HEK293 (cell line): ENCODE results near the gene BST1.

Source experiments
- CTCF ChIA-PET: fragments of 350-600 bp; formaldehyde crosslinking; extraction: SDS; loops from one replicate; lab custom pipeline; 2021; ENCODE audit warnings: antibody characterized with exemption; lab: Yijun Ruan, JAX
- POLR2A ChIA-PET: fragments of 300-600 bp; formaldehyde crosslinking; extraction: SDS; loops from one replicate; lab custom pipeline; 2020; ENCODE audit warnings: antibody characterized with exemption, inconsistent platforms; lab: Yijun Ruan, JAX
- H3K27ac ChIP-seq: fragments of 200-500 bp; sonication (Bioruptor generic); 2 replicates; pipeline ENCODE4 v1.5.1; 2014; ENCODE audit warnings: low read depth, low read length, control low read depth, inconsistent platforms; ENCODE audit errors: extremely low read depth
- H3K36me3 ChIP-seq, 2 experiments: fragments of 200-500 bp in 1 of 2; sonication (Bioruptor generic) in 1 of 2; 1 replicate in 1 of 2; 2 replicates in 1 of 2; pipeline ENCODE4 v1.5.1; 2014 to 2017; ENCODE audit warnings: inconsistent platforms in 2 of 2, low read length in 2 of 2; ENCODE audit not compliant: control insufficient read depth in 2 of 2, insufficient read depth in 1 of 2
- H3K4me1 ChIP-seq: fragments of 200-500 bp; sonication (Bioruptor generic); 2 replicates; pipeline ENCODE4 v1.5.1; 2014; ENCODE audit warnings: mild to moderate bottlenecking, low read length, inconsistent platforms; ENCODE audit not compliant: control insufficient read depth, insufficient read depth
- H3K4me3 ChIP-seq: 2 replicates; pipeline ENCODE4 v1.5.1; 2011; ENCODE audit warnings: low read depth, mild to moderate bottlenecking, control low read depth, low read length, moderate library complexity
- H3K9me3 ChIP-seq: fragments of 200-500 bp; sonication (Bioruptor generic); 2 replicates; pipeline ENCODE4 v1.5.1; 2014; ENCODE audit warnings: low read depth, low read length, inconsistent platforms; ENCODE audit not compliant: control insufficient read depth, insufficient read depth
- AEBP2 ChIP-seq: fragments of 450-650 bp; formaldehyde crosslinking; IDR thresholded peaks from 2 replicates; pipeline ENCODE4 v1.5.1; 2016; ENCODE audit warnings: missing biosample characterization, missing genetic modification characterization, borderline replicate concordance
- KLF16 ChIP-seq: fragments of 450-650 bp; formaldehyde crosslinking; IDR thresholded peaks from 2 replicates; pipeline ENCODE4 v1.5.1; 2017; ENCODE audit warnings: missing biosample characterization, missing genetic modification characterization
- YY2 ChIP-seq: fragments of 450-650 bp; formaldehyde crosslinking; IDR thresholded peaks from 2 replicates; pipeline ENCODE4 v1.5.1; 2016; ENCODE audit warnings: missing biosample characterization, missing genetic modification characterization
- ZBTB10 ChIP-seq: fragments of 450-650 bp; formaldehyde crosslinking; IDR thresholded peaks from 2 replicates; pipeline ENCODE4 v1.5.1; 2016; ENCODE audit warnings: missing biosample characterization, missing genetic modification characterization
- ZEB2 ChIP-seq: fragments of 450-650 bp; formaldehyde crosslinking; IDR thresholded peaks from 2 replicates; pipeline ENCODE4 v1.5.1; 2016; ENCODE audit warnings: missing biosample characterization, missing genetic modification characterization
- ZFP37 ChIP-seq: fragments of 450-650 bp; formaldehyde crosslinking; IDR thresholded peaks from 2 replicates; pipeline ENCODE4 v1.5.1; 2016; ENCODE audit warnings: missing biosample characterization, missing genetic modification characterization
- ZNF169 ChIP-seq: fragments of 450-650 bp; formaldehyde crosslinking; IDR thresholded peaks from 2 replicates; pipeline ENCODE4 v1.5.1; 2016; ENCODE audit warnings: missing biosample characterization, missing genetic modification characterization
- ZNF174 ChIP-seq: fragments of 450-650 bp; formaldehyde crosslinking; IDR thresholded peaks from 2 replicates; pipeline ENCODE4 v1.5.0; 2017; ENCODE audit warnings: missing biosample characterization, mild to moderate bottlenecking, missing genetic modification characterization
- ZNF19 ChIP-seq: fragments of 450-650 bp; formaldehyde crosslinking; IDR thresholded peaks from 2 replicates; pipeline ENCODE4; 2016; ENCODE audit warnings: missing biosample characterization, missing genetic modification characterization, low read depth
- ZNF211 ChIP-seq: fragments of 450-650 bp; formaldehyde crosslinking; IDR thresholded peaks from 2 replicates; pipeline ENCODE4 v1.5.1; 2016; ENCODE audit warnings: low read depth, missing biosample characterization, missing genetic modification characterization
- ZNF274 ChIP-seq, 2 experiments: fragments of 200-500 bp in 1 of 2; fragments of 450-650 bp in 1 of 2; sonication (Bioruptor generic) in 1 of 2; formaldehyde crosslinking in 1 of 2; IDR thresholded peaks; 2 replicates each; pipeline versions ENCODE4 v1.5.1 to v1.6.1; 2014 to 2016; ENCODE audit warnings: borderline replicate concordance in 1 of 2, inconsistent platforms in 1 of 2, low read length in 1 of 2, missing biosample characterization in 1 of 2, missing genetic modification characterization in 1 of 2
- ZNF292 ChIP-seq: fragments of 450-650 bp; formaldehyde crosslinking; IDR thresholded peaks from 2 replicates; pipeline ENCODE4 v1.5.1; 2016; ENCODE audit warnings: low read depth, missing biosample characterization, missing genetic modification characterization, borderline replicate concordance
- ZNF311 ChIP-seq: fragments of 450-650 bp; formaldehyde crosslinking; IDR thresholded peaks from 2 replicates; pipeline ENCODE4 v1.5.1; 2017; ENCODE audit warnings: missing biosample characterization, missing genetic modification characterization, borderline replicate concordance
- ZNF366 ChIP-seq: fragments of 450-650 bp; formaldehyde crosslinking; conservative IDR thresholded peaks from 2 replicates; pipeline ENCODE4 v1.5.1; 2016; ENCODE audit warnings: missing biosample characterization, missing genetic modification characterization
- ZNF394 ChIP-seq: fragments of 450-650 bp; formaldehyde crosslinking; IDR thresholded peaks from 2 replicates; pipeline ENCODE4 v1.5.1; 2016; ENCODE audit warnings: missing biosample characterization, missing genetic modification characterization, mild to moderate bottlenecking, moderate library complexity, borderline replicate concordance
- ZNF510 ChIP-seq: fragments of 450-650 bp; formaldehyde crosslinking; IDR thresholded peaks from 2 replicates; pipeline ENCODE4 v1.5.1; 2018; ENCODE audit warnings: mild to moderate bottlenecking, missing genetic modification characterization, missing biosample characterization; ENCODE audit not compliant: insufficient replicate concordance
- ZNF585B ChIP-seq: fragments of 450-650 bp; formaldehyde crosslinking; IDR thresholded peaks from 2 replicates; pipeline ENCODE4 v1.5.1; 2016; ENCODE audit warnings: missing biosample characterization, missing genetic modification characterization
- ZNF626 ChIP-seq: fragments of 450-650 bp; sonication (Bioruptor Pico); formaldehyde crosslinking; IDR thresholded peaks from 2 replicates; pipeline ENCODE4 v1.5.1; 2018; ENCODE audit warnings: missing biosample characterization, missing genetic modification characterization, inconsistent platforms
- ZNF639 ChIP-seq: fragments of 450-650 bp; formaldehyde crosslinking; IDR thresholded peaks from 2 replicates; pipeline ENCODE4 v1.5.1; 2016; ENCODE audit warnings: missing biosample characterization, missing genetic modification characterization
- ZNF654 ChIP-seq: fragments of 450-650 bp; formaldehyde crosslinking; IDR thresholded peaks from 2 replicates; pipeline ENCODE4 v1.5.1; 2016; ENCODE audit warnings: low read depth, missing biosample characterization, missing genetic modification characterization
- ZNF747 ChIP-seq: fragments of 450-650 bp; formaldehyde crosslinking; IDR thresholded peaks from 2 replicates; pipeline ENCODE4 v1.5.1; 2016; ENCODE audit warnings: missing biosample characterization, missing genetic modification characterization

Gene BST1

GRCh38 chr4:15754323-15754722 is 51.5 kb downstream of the BST1 start (continued):
- TF ChIP-seq ZNF639 (tag by site-specific recombination) = no peak

GRCh38 chr4:15755321-15756155 is 52.7 kb downstream of the BST1 start:
- H3K27ac ChIP-seq = no peak overlapping the region
- CTCF ChIA-PET = interaction anchor here (0.7 to 1.0 kb wide), 3 partner anchors 159 to 585 kb away, joined by 3 to 4 read pairs (median 4); no protein-coding TSS in a partner anchor

GRCh38 chr4:15756361-15756861 is 53.5 kb downstream of the BST1 start:
- Histone ChIP-seq H3K4me3 (no peak overlapping the region), H3K9me3 (no peaks in the 10 kb centered on the region), H3K4me1 (no peaks in the 10 kb centered on the region), H3K36me3 (no peaks in the 10 kb centered on the region), H3K27ac (no peak overlapping the region)
- ChIA-PET POLR2A (no interaction called here), CTCF (interaction anchor here (0.6 to 1.0 kb wide), 6 partner anchors 16 to 584 kb away, joined by 3 to 4 read pairs (median 4); no protein-coding TSS in a partner anchor)
- no peak for TF ChIP-seq ZNF292
- TF ChIP-seq ZNF366 (tag by site-specific recombination) = no peak
- no peak for TF ChIP-seq ZNF747 (tag by site-specific recombination)
- TF ChIP-seq KLF16 (tag by site-specific recombination) = no peak
- TF ChIP-seq ZNF510 = no peak
- TF ChIP-seq ZNF626 = no peak
- TF ChIP-seq ZNF211 (tag by site-specific recombination) = no peak
- no peak for TF ChIP-seq ZNF394 (tag by site-specific recombination)
- TF ChIP-seq ZNF585B (tag by site-specific recombination) = no peak
- TF ChIP-seq ZNF274 (IDR thresholded peaks at IDR 0.05; ENCODE audit: low read length) = no peak
- TF ChIP-seq ZNF274 (tag by site-specific recombination; IDR thresholded peaks at IDR 0.05; ENCODE audit: borderline replicate concordance) = no peak
- no peak for TF ChIP-seq ZNF19 (tag by site-specific recombination)
- no peak for TF ChIP-seq ZEB2 (tag by site-specific recombination)
- TF ChIP-seq ZFP37 (tag by site-specific recombination) = no peak

More at GRCh38 chr4:15755321-15756155, 52.7 kb downstream of the BST1 start:
- no peaks in the 10 kb centered on the region for H3K9me3 ChIP-seq
- H3K36me3 ChIP-seq = no peaks in the 10 kb centered on the region
- H3K4me3 ChIP-seq = no peak overlapping the region
- H3K4me1 ChIP-seq = no peaks in the 10 kb centered on the region
- POLR2A ChIA-PET = no interaction called here
- TF ChIP-seq YY2 (tag by site-specific recombination) (no peak), ZBTB10 (tag by site-specific recombination) (no peak), ZNF654 (tag by site-specific recombination) (no peak), ZNF169 (tag by site-specific recombination) (no peak), AEBP2 (tag by site-specific recombination) (no peak), ZNF311 (tag by site-specific recombination) (no peak), ZNF174 (no peak), ZFP37 (tag by site-specific recombination) (no peak)
